Astrocyte of the spinal cord (primary cell): ENCODE results near the gene RPA3.

Experiments used
- DNase-seq: peaks from one replicate; pipeline ENCODE4 v3.0.0; 2011; ENCODE audit warnings: low read depth, low spot score
- H3K4me3 ChIP-seq: 2 replicates; pipeline ENCODE4 v1.5.1; 2011; ENCODE audit warnings: low read depth, mild to moderate bottlenecking, low read length, moderate library complexity
- in situ Hi-C: cut with HindIII; loops from 2 replicates; pipeline ENCODE4 v1.10.0; 2017; ENCODE audit warnings: low sequenced_read_pairs
- TF ChIP-seq, protein P1 (sequence below): IDR thresholded peaks from 2 replicates; pipeline ENCODE4 v1.5.1; 2012; ENCODE audit warnings: low read depth, mild to moderate bottlenecking, low read length, inconsistent platforms

The RPA3 gene

DNA sequence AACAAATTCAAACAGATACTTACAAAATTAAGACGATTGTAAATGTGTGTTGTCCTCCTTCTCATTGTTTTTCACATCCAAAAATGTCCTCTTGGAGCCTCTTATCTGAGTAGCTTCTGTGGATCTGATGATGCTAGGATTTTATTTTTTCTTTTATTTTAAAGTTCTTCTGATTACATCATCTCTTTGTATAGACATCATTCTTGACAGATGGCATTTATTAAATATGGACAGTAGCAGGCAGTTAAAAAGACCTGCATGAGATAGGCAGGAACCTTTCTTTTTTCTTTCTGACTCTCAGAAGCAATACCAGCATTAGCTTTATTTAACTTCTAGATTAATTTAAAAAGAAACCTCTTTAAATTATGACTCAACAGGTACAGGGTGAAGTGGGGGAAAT lies at the start of gene RPA3:
Gene RPA3, minus strand, starts transcription at position 116 of the 400 bp plus-strand sequence. CDS start 78,189 bp downstream, outside the sequence.
- TF ChIP-seq, protein P1, sequence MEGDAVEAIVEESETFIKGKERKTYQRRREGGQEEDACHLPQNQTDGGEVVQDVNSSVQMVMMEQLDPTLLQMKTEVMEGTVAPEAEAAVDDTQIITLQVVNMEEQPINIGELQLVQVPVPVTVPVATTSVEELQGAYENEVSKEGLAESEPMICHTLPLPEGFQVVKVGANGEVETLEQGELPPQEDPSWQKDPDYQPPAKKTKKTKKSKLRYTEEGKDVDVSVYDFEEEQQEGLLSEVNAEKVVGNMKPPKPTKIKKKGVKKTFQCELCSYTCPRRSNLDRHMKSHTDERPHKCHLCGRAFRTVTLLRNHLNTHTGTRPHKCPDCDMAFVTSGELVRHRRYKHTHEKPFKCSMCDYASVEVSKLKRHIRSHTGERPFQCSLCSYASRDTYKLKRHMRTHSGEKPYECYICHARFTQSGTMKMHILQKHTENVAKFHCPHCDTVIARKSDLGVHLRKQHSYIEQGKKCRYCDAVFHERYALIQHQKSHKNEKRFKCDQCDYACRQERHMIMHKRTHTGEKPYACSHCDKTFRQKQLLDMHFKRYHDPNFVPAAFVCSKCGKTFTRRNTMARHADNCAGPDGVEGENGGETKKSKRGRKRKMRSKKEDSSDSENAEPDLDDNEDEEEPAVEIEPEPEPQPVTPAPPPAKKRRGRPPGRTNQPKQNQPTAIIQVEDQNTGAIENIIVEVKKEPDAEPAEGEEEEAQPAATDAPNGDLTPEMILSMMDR = no peak
- DNase-seq = no peak
- in situ Hi-C loops = no loop called here
- no peak within 1 kb of the TSS for H3K4me3 ChIP-seq

DNA sequence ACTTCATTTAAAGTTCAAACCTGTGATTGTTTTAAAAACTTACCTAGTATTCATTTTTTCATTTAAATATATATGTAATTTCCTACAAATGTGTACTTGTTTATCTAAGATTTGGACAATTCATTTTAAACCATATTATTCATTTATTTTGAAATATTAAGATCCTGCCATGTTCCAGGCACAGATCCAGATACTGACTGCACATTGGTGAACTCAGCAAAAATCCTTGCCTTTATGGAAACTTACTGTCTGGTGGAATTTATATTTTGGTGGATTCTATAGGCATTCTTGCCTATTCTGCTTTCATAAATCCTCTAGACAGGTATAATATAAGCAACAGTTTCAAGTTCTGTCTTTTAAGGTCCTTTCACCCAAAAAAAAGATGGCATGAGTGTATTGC lies 48.3 kb upstream of the RPA3 start:
- in situ Hi-C loops = no loop called here
- DNase-seq = no peak
- TF ChIP-seq, protein P1 = no peak
- no peak overlapping the region for H3K4me3 ChIP-seq

DNA sequence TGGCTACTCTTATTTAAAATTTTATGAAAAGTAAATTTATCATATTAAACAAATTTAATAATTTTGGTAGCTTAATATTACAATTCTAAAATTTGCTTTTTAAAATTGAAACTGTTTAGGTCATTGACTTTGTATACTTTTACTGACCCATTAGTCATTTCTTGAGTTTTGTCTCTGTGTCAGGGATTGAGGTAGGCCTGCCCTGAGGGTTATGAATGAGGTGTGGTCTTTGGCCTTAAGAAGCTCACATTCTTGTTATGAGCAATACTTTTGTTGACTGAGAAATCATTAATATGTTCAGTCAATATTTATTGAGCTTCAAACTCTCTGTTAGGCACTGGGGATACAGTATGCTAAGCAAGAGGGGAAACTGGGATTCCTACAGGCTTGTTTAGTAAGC lies 47.0 kb upstream of the RPA3 start:
- in situ Hi-C loops = no loop called here
- TF ChIP-seq, protein P1 = no peak
- DNase-seq = no peak
- H3K4me3 ChIP-seq = no peak overlapping the region

DNA sequence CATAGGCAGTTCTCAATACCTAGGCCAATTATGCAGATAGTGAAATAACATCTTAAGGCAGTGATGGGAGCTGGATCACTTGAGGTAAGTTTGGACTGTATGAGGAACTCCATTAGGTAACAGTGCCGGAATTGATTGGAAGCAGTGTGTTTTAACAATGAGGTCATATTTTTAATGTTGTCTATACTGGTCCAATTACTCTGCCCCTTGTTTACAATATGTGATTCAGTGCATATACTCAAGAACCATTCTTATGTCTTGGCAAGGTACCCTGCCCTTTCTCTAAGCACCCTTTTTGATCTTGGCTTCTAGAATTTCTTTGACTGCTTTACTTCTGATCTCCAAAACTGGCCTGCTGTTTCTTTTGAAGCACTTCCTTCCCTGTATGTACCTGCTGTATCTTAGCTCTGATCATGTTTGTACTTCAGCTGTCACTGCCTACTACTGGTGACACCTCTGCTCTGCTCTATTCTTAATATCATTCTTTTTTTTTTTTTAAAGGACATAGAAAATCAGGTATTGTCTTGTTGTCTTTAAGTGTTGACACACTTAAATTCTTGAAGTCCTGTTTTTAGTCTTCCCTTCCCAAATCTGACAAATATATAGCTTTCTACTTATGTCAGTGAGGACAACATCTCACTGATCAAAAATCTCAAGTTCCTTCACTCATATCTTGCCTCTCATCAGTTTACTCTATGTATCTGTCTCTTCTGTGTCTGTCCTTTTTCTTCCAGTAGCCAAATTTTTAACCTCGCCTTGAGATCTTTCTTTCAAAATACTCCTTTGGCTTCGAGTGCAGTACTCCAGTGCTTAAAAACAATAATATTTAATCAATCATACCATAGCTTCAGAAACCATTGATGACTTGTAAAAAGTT lies 46.4 kb upstream of the RPA3 start:
- TF ChIP-seq, protein P1 = no peak
- H3K4me3 ChIP-seq = no peak overlapping the region
- in situ Hi-C loops = no loop called here
- DNase-seq = no peak

DNA sequence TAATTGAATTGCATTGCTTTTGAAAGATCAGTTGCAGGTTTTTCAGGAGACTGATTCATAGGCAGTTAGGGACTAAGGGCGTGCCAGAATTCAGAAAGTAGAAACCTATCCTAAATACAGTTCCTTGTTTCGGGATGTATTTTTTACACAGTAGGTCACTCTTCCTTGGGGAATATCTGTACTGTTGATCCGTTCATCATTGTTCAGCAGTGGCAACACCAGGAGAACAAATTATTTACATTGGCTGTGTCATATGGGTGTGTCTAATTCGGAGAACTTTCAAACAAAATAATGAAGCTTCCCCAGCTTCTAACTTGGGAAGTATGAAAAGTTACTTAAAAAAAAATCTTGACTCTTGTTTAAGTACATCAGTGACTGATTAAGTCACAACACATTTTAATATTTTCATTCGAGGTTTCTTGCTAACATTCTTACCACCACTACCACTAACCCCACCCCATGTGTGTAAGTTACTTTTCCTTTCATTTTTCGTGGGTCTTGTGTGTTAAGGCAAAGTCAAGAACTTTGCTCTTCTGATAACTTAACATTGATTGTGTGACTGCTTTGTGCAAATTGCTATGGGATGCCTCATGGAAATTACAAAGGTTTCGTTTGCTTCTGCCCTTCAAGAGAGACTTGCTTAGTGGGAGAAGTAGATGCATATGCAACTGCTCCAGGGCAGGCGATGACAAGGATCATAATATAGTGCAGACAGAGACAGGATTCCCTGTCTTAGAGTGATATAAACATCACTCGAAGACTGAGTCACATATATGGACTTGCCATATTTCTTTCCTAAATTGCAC lies 43.8 kb upstream of the RPA3 start:
- in situ Hi-C loops = no loop called here
- H3K4me3 ChIP-seq = peak overlapping the region; percentile 39
- peak; percentile 58 for DNase-seq
- TF ChIP-seq, protein P1 = no peak

DNA sequence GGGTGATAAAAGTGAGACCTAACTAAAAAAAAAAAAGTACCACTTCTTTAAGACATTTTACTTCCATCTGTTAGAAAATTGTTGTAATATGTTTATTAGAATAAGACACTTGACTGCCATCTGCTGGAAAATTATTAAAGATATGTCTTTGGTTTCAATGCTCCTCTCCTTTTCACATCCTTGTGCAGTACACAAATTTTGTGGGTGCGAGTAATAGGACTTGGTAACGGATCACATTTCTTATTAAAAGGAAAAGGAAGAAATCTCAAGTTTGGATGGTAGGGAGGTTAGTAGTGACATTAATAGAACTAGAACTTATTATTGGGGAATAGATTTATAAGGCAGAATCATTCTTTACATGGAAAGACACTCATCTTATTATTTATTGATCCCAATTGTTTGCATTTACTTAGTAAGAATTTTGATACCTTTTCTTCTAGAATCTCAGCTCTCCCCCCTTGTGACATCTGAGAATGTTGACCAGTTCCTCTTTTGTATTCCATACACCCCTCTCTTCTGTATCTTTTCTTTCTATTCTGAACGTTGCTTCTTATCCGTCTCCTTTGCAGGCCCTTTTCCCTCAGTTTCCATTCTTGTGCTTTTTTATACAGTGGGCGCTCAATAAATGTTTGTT lies 43.0 kb upstream of the RPA3 start:
- H3K4me3 ChIP-seq = peak overlapping the region; percentile 39
- TF ChIP-seq, protein P1 = peak; percentile 13
- DNase-seq = peak; percentile 78
- in situ Hi-C loops = no loop called here
